GM12801 (cell line): ENCODE measurements around the gene DNAJB2.

Source experiments
- CTCF ChIP-seq: IDR thresholded peaks from one replicate; pipeline ENCODE4 v1.5.1; 2011; ENCODE audit warnings: control low read depth; ENCODE audit not compliant: insufficient read length; ENCODE audit errors: extremely low read depth

DNAJB2 gene

GRCh38 chr2:219252570-219252899, 26.6 kb upstream of the DNAJB2 start:
- TF ChIP-seq CTCF = no peak

DNA sequence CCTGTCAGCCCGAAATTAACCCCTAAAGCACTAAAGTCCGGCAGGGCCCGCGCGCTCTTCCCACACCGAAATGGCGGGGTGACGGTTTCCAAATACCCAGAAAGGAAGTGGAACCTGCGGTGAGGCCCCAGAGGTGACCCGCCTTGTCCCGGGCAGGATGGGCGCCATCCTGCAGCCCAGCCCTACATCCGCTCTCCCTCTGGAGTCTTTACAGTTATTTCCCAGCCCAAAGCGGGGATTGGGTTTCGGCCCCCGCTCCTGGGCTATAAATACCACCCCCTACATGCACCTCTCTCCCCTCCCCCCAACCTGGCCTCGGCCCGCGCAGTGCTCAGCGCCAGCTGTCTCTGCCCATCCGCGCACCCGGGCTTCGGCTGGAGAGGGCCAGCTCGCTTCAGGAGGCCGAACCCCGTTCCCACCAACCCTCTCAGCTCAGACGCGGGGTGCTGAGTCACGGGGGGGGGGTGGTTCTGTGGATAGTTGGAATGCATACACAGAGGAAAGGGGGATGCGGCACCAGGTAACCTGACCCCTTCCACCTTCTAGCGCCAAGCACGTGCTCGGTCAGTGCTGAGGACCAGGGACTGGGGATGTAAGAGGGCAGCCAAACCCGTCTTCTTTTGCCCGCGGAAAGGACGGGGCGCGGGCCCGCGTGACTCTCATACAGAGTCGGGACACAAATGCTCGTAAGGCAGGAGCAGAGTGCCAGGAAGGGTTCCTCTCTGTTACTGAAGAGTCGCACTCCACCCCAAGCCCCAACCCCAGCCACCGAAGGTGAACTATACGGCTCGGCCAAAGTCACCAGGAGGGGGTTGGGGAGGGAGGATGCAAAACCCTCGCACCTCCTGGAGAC, 26.0 kb upstream of the DNAJB2 start, which contains the start of gene TUBA4B:
TUBA4B (plus strand) TSS at position 344 of the 853 bp plus-strand sequence; CDS start at position 509, 165 bp downstream.
- TF ChIP-seq CTCF = no peak

GRCh38 chr2:219253753-219254589, 25.2 kb upstream of the DNAJB2 start, which contains the start of gene TUBA4A:
TUBA4A (minus strand) TSS chr2:219253918; CDS start chr2:219253858, 60 bp downstream.
- no peak for TF ChIP-seq CTCF

- TF ChIP-seq CTCF = no peak
Measured at GRCh38 chr2:219254590-219255201, 24.5 kb upstream of the DNAJB2 start.

GRCh38 chr2:219261024-219261855, 17.9 kb upstream of the DNAJB2 start:
- TF ChIP-seq CTCF = no peak

DNA sequence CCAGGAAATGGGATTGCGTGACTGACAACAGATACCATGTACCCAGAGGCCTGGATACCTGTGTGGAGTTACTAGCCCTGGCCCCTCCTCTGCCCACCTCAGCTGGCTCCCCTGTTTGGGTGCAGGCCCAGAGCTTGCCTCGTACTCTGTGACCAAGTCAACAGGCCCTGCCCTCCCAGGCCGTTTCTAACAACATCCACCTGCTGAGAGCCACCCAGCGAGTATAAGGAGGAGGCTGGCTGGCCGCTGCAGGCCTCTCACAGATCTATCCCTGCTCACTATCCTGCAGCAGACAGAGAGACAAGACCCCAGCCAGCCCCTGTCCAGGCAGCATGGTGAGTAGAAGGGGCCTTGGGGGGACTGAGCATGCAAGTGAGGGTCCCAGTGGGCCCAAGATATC, 12.9 kb upstream of the DNAJB2 start:
- TF ChIP-seq CTCF = no peak
